LNCaP clone FGC (cell line): ENCODE results near the gene ST3GAL3.

ENCODE experiments used
- DNase-seq: peaks from one replicate; pipeline ENCODE4 v3.0.0-alpha.2; 2011; ENCODE audit warnings: low read depth
- H3K4me3 ChIP-seq: 2 replicates; pipeline ENCODE4 v1.5.1; 2011; ENCODE audit warnings: mild to moderate bottlenecking, low read depth, low read length, control low read depth
- TF ChIP-seq, protein P1 (sequence below): IDR thresholded peaks from 2 replicates; pipeline ENCODE4 v1.5.1; 2012; ENCODE audit warnings: mild to moderate bottlenecking; ENCODE audit not compliant: control insufficient read depth, insufficient read depth; ENCODE audit errors: extremely low read depth

ST3GAL3 gene

DNA sequence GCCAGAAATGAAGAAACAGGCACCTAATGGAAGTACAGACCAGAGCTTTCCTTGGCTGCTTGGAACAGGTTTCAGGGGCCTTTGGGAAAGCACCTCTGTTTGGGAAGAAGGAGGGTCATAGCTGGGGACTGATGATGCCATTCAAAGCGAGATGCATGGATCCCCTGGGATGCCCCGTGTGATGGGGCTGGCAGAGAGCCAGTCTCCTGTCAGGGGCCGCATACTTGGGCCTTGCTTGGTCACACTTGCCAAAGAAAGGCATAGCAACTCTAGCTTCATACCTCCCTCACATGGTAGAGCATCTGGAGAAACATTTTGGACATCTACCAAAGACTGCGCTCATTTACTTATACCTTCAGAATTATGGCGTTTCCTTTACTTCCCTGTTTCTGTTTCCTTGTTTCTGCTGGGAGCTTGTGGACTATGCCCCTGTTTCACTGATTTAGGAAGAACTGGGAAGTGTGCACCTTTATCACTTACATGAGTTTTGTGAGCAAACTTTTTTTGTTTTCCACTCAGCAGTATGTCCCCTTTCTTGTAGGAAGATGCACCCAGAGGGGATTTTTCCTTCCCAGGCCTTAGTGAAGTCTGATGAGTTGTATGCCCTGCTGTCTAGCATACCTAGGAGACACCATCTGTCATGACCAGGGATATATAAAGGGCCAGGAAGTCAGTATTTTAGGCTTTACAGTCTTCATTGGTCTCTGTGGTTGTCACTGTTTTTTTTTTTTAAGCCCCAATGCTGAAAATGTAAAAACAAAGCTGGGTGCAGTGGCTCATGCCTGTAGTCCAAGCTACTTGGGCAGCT is 19.8 kb upstream of the ST3GAL3 start:
- H3K4me3 ChIP-seq: no peak overlapping the region
- TF ChIP-seq, protein P1, sequence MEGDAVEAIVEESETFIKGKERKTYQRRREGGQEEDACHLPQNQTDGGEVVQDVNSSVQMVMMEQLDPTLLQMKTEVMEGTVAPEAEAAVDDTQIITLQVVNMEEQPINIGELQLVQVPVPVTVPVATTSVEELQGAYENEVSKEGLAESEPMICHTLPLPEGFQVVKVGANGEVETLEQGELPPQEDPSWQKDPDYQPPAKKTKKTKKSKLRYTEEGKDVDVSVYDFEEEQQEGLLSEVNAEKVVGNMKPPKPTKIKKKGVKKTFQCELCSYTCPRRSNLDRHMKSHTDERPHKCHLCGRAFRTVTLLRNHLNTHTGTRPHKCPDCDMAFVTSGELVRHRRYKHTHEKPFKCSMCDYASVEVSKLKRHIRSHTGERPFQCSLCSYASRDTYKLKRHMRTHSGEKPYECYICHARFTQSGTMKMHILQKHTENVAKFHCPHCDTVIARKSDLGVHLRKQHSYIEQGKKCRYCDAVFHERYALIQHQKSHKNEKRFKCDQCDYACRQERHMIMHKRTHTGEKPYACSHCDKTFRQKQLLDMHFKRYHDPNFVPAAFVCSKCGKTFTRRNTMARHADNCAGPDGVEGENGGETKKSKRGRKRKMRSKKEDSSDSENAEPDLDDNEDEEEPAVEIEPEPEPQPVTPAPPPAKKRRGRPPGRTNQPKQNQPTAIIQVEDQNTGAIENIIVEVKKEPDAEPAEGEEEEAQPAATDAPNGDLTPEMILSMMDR: no peak
- DNase-seq: no peak

DNA sequence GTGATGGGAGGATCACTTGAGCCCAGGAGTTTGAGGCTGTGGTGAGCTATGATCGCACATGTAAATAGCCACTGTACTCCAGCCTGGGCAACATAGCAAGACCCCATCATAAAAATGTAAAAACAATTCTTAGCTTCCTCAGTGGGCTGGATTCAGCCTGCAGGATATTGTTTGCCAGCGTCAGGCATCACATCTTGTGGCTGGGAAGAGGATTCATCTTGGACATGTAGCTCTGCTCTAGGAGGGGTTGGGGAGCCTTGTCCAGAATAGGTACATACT is 19.3 kb upstream of the ST3GAL3 start:
- no peak for DNase-seq
- TF ChIP-seq, protein P1: no peak
- no peak overlapping the region for H3K4me3 ChIP-seq

DNA sequence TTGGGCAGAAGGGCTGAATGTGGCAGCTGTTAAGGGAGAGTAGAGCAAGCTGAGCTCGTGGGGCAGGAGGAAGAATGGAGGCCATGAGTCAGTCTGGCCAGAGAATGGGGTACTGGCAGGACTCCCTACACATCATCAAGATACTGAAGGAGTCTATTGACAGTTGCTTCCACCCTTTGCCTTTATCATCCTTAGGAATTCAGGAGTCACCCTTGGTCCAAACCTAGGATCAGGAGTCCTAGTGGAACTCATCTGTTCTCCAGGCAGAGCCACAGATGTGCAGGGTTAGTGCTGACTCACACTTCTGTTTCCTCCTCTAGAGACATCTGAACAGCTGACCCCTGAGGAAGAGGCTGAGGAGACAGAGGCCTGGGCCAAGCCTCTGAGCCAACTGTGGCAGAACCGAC is 18.7 kb upstream of the ST3GAL3 start:
- H3K4me3 ChIP-seq: no peak overlapping the region
- TF ChIP-seq, protein P1: no peak
- DNase-seq: no peak

DNA sequence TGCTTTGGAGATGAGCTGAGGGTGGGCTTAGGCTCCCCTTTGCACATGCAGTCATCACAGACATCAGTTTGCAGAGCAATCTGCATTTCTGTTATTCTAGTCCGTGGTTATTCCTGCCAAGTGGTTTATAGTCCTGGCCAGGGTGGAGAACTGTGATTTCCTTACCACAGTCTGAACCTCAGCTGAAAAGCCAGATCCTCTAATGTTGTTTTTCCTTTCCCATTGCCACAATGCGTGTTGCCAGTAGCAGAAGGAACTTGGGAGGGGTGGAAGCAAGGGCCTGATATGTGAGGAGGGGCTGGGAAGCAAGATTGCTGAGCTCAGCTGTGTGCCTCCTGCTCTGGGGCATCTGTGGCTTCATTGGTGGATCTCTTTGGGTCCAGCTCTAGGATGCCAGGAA is 18.0 kb upstream of the ST3GAL3 start:
- TF ChIP-seq, protein P1: no peak
- DNase-seq: no peak
- no peak overlapping the region for H3K4me3 ChIP-seq

DNA sequence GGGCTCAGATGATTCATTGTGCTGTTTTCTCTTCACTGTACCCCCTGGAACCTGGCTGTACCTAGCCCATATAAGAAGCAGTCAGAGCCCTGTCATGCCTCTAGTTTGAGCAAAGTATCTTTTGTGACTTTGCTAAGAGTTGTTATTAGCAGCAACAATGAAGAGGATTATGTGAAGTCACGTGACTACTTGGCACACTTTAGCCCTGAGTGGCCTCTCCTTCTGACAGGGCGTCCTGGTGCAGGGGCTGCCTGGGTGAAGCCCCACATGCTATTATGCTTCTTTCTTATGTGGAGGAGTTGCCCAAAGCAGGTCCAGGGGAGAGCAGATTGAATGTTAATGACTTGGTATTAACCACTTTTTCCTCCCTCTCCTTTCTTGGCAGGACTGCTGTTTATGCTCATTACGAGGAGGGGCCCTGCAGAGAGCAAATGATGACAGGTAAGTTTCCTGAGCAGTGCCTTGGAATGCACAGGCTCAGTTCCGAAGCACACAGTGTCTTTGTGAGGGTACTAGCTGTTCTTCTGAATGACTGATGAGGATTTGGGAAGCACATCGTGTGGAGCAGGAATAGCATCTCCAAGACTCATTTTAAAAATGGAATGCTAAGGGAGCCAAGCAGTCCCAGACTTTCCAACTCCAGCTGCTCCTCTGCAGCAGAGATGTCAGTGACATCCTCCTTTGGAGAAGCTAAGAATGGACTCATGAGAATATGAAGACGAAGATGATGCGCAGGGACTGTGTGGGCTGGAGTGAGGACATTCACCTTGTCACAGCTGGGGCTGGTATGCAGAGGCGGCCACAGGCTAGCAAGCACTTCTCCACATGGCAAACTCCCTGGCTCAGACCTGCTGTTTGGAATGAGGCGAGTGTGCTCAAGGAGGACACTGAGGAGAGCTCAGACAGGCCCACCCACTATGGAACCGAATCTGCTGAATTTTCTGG is 15.2 kb upstream of the ST3GAL3 start:
- H3K4me3 ChIP-seq: no peak overlapping the region
- TF ChIP-seq, protein P1: no peak
- no peak for DNase-seq

DNA sequence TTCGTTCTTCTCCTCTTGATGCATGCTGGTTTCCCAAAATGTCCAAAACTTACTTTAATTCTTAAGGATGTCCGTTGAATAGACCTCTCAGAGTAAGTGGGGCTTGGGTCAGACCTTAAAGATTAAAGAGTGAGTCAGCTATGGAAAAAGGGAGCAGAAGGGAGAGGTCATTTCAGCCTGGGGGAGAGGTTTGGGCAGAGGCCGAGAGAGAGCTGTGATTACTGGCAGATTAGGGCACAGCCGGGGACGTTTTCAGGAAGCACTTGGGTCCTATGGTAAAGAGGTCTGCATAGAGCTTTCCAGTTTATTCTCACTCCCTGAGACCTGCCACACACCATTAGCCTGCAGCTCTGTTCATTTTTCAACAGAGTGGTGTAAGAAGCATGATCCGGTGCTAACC is 14.0 kb upstream of the ST3GAL3 start:
- no peak for DNase-seq
- no peak overlapping the region for H3K4me3 ChIP-seq
- TF ChIP-seq, protein P1: no peak
